H54 (cell line): ENCODE results near the gene MED16.
A peak's percentile ranks its signal among the peaks of the same experiment; 100 is the strongest.

Experiments used
- DNase-seq: peaks from one replicate; pipeline ENCODE4 v3.0.0; 2011; ENCODE audit warnings: low spot score, mixed read lengths; ENCODE audit not compliant: insufficient read length
- FAIRE-seq: peaks from 3 replicates; lab custom pipeline; 2011; peaks lifted over from hg19 to GRCh38; lab: Jason Lieb, UNC
- POLR2A ChIP-seq: IDR thresholded peaks from 2 replicates; pipeline ENCODE4 v1.6.1; 2011; ENCODE audit warnings: low read depth, mild to moderate bottlenecking, low read length

MED16 gene

DNA sequence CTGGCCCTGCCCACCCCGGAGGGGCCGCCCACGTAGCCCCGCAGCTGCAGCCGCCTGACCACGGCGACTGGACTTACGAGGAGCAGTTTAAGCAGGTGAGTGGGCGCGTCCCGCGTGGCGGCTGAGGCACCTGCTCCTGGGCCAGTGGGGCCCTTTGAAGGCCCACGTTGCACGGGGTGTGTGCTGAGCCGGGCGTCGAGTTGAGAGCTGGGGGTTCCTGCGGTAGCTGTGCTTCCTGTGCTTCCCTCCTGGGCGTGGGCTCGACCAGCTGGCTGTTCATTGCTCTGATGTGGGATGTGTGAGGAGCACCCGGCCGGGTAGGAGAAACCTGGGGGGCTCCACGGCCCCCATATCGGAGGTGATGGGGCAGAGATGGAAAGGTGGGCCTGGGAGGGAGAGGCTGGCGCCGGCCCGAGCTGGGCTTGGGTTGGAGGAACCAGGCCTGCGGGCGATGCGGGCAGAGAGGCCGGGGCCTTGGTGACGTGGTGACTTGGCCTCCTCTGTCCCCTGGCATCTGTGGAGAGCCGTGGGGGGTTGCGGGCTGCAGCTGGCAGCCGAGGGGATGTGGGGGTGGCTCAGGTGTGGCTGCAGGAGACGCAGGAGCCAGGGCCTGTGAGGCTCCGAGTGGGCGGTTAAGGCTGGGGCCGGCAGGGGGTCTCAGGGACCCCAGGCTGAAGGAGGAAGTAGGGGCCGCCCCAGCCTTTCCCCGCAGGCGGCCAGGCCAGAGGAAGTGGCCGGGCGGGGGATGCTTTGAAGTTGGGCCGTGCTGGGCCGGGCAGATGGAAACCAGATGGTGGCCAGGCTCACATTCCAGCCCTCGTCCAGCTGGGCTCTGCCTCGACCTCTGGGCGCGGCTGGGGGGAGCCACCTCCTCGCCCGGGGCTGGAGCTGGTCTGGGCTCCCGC lies 39.9 kb upstream of the MED16 start:
- FAIRE-seq (peak; percentile 64), DNase-seq (peak; percentile 98)
- TF ChIP-seq POLR2A, result no peak

DNA sequence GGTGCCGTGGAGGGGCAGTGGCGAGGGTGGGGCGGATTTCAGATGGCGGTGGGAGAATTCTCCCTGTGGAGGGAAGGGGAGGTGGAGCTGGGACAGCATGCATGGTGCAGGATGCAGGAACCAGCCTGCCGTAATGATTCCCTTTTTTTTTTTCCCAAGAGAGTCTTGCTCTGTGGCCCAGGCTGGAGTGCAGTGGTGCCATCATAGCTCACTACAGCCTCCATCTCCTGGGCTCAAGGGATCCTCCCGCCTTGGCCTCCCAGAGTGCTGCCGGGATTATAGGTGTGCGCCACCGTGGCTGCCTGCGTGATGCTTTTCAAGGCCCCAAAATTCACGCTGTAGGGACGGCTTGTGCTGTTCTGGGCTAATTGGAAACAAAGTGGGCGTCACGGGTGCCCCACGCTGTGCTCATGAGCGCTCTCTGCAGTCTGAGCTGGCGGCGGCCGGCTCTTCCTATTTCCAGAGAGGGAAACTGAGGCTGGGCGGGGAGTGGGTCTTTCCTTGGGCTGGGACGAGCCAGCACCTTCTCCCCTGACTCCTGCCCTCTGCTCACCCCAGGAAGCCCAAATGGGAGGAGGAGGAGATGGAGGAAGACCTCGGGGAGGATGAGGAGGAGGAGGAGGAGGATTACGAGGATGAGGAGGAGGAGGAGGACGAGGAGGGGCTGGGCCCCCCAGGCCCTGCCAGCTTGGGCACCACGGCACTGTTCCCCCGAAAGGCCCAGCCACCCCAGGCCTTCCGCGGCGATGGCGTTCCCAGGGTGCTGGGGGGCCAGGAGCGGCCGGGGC lies 39.1 kb upstream of the MED16 start:
- FAIRE-seq, result no peak
- DNase-seq, result no peak
- no peak for TF ChIP-seq POLR2A

DNA sequence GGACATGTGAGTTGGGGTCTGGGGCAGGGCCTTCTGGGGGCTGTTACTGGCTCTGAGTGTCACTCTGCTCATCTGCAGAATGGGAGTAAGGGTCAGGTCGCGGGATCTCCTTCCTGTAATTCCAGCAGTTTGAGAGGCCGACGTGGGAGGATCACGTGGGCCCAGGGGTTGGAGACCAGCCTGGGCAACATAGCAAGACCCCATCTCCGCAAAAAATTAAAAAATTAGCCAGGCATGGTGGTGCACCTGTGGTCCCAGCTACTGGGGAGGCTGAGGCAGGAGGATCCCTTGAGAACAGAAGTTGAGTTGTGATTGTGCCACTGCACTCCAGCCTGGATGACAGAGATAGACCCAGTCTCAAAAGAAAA lies 36.9 kb upstream of the MED16 start:
- no peak for DNase-seq
- no peak for FAIRE-seq
- TF ChIP-seq POLR2A, result no peak

DNA sequence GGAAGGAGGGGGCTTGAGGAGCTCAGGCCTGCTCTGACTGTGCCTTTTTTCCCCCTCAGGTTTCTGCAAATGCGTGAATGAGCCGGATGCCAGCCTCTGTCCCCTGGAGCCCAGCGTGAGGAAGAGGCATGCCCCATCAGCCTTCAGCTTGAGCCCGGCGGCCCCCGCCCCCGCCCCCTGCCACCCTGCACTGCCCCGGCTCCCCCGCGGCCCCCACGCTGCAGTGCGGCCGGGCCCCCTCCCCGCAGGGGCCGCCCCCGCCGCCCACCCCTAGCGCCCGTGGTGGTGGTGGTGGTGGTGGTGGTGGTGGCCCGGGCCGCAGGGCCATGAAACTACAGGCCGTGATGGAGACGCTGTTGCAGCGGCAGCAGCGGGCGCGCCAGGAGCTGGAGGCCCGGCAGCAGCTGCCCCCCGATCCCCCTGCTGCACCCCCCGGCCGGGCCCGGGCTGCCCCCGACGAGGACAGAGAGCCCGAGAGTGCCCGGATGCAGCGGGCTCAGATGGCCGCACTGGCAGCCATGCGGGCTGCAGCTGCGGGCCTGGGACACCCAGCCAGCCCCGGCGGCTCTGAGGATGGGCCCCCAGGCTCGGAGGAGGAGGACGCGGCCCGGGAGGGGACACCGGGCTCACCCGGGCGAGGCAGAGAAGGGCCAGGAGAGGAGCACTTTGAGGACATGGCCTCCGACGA lies 36.4 kb upstream of the MED16 start:
- FAIRE-seq, result no peak
- DNase-seq, result no peak
- TF ChIP-seq POLR2A, result no peak

DNA sequence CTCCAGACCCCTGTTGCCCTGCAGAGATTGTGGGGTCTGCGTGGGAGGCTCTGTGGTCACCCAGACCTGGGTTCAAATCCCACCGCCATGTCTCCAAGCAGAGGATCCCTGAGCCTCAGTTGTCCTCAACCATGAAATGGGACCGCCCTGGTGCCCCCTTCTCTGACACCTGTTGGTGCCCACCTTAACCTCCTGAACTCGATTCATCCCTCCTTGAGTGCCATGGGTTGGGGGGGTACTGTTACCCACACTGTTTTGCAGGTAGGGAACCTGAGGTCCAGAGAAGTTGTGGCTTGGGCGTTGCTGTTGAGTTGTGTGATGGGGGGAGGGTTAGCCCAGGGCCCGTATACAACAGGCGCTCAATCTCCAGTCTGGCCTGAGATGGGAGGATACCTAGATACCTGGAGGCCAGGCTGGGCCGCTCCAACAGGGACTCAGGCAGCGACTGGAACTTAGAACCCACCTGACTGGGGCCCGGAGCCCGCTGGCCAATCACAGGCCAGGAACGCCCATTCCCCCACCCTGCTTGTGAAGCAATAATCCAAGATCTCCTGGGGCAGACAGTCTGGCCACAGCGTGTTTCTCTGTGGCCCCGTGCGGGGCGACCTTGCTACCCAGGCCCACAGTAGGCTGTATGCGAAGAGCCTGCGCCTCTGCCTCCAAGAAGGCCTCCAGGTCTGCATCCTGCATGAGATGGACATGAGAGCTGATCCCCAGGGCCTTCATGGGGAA lies 35.6 kb upstream of the MED16 start:
- DNase-seq (no peak), FAIRE-seq (no peak)
- TF ChIP-seq POLR2A, result no peak

DNA sequence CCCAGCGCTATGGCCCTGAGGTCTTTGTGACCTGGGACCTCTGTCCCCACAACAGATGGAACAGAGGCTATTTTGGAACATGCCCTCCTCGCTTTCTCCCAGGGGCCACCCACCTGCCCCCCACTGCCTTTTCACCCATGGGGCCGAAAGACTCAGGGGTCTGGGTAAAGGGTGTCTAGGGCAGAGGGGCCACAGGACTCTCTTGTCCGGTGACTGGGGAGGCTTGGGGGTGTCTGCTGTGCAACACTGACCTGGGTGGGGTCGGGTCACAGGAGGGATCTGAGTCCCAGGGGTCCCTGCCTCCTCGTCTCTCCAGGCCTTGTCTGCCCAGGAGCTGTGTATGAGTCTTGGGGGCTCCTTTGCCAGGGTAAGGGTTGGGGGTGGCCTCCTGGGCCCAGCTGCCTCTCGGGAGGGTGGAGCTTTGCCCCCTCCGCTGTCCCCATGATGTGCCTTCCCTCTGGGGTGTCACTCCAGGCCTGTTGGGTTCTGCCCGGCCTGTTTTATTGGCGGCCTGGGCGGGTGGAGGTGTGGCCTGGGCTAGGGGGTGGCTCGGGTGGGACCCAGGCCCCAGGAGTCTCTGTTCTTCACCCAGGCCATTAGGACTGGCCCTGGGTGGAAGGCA lies 34.9 kb upstream of the MED16 start:
- FAIRE-seq (no peak), DNase-seq (no peak)
- TF ChIP-seq POLR2A, result no peak

DNA sequence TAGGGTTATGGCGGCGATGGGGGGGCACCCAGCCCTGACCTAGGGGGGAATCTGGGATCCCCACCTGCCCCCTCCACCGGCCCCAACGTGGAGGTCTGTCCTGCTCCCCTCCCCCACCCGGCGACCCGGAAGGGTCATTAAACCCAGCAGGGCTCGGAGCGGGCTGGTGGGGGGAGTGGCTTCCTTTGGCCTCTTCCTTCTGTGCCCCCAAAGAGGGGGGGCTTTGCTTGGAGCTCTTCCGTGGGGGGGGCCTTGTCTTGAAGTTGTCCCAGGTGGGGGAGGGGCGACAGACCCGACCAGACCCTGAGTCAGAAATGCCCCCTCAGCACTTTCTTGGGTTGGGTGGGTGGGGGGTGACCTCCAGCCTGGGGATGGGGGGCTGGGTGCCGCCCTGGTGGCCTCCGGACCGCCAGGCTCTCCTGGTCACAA lies 34.4 kb upstream of the MED16 start:
- TF ChIP-seq POLR2A, result no peak
- FAIRE-seq (no peak), DNase-seq (no peak)

DNA sequence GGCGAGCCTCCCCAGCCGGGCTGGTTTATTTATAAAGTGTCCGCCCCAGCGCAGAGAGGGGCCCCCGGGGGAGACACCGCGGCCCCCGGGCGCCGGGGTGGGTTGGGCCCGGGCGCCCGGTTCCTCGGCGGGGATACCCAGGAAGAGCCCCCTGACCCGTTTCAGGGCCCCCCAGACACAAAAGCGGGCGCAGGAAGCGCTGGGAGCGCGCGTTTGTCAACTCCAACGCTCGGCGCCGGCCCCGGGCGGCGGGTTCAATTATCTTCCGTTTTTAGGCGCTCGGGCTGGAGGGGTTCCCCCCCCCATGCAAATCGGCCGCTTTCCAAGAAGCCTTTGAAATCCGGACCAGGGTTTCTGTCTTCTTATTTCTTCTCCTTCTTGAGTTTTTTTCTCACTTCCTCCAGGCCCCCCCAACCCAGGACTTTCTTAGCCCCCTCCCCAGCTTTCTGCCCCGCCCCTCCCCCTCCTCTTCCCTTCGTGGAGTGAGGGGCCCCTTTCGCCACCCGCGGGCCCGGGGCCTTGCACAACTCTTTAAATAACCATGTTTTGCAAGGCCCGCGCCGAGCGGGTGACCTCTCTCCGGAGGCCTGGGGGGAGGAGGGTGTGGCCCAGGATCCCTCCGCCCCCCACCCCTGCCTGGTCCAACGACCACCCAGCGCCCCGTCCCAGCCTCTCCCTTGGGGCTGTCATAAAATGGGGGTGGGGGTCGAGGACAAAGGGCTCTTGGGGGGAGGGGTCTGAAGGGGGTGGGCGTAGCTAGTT lies 33.8 kb upstream of the MED16 start:
- peak; percentile 83 for DNase-seq
- TF ChIP-seq POLR2A, result no peak
- no peak for FAIRE-seq

DNA sequence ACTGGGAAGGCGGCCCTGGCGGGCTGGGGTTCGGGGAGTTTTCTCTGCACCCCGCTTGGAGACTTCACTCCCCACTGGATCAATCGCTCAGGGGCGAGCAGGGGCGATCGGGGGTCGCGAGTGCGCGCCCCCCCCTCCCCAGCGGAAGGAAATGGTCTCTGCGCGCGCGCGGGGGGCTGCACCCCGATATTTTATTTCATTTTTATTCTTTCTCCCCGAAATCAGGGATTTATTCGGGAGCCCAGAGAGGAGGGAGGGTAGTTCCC lies 33.3 kb upstream of the MED16 start:
- no peak for TF ChIP-seq POLR2A
- FAIRE-seq (no peak), DNase-seq (no peak)

DNA sequence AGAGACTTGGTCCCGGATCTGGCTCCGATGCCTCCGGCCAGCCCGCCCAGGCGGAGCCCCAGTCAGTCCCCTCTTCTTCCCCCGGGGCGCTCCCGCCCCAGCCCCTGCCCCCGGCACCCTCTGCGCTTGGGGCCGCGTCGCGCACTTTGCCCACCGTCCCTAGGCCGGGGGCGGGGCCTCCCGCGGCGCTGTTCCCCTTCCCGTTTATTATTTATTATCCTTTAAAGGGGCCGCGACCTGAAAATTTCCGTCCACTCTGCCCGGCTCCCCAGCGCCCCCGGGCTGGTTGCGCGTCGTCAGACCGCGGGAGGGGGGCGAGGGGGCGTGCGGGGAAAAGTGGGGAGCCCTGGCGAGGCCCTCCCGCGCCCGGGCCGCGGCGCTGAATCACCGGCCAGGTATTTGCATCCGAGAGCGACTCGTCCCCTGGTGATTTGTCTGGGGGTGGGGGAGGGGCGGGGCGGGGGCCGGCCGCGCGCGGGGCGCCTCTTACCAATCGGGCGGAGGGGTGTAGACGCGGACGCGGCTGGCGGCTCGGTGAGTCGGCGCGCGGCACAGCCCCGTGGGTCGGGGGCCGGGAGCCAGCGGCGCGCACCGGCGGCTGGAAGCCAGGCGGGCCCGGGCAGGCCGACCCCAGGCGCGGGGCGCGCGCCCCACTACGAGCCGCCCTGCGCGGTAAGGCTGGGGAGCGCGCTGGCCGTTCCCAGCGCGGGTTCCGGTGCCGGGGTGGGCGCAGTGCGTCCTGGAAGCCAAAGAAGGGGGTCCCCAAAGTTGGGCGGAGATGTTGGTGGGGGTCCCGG lies 32.7 kb upstream of the MED16 start, which contains the start of gene ARID3A:
TSS of gene ARID3A (plus strand) at position 510 of the 797 bp plus-strand sequence. CDS start 3,494 bp downstream, outside the sequence.
- FAIRE-seq (no peak), DNase-seq (peak; percentile 91)
- TF ChIP-seq POLR2A, result peak; percentile 49

DNA sequence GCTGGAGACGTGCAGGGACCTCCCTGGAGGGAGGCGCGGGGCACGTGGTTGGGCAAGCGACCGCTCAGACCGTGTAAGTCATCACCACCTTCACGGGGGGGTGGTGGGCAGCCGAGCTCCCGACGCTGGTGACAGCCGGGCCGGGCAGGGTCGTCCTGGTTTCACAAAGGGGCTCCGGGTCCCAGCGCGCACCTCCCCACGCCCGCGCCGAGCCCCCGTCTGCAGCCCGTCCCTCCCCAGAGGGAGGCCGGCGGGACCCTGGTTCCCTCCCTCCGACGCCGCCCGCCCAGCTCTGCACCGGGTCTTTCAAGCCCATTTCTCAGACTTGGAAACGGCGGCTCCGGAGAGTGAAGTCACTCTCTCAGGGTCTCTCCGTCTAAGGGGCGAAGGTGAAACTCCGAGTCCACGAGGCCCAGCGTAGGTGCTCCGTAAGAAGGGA lies 32.1 kb upstream of the MED16 start:
- FAIRE-seq (no peak), DNase-seq (peak; percentile 81)
- TF ChIP-seq POLR2A, result 0 out of 2 replicates have a peak, but pooled peaks have one; percentile 13
